Ammon's horn (tissue), 1 donor: ENCODE measurements around the gene TASP1.
"Not testable (repeated sequence)": the region's sequence is repeated elsewhere in the genome, so short reads cannot be mapped to it uniquely, and the experiment has no call there.

Source experiments
- DNase-seq: peaks from one replicate; pipeline ENCODE4 v3.0.0-alpha.2; 2016; ENCODE audit warnings: low spot score

The TASP1 gene

GRCh38 chr20:13396826-13397225 is 241.9 kb downstream of the TASP1 start:
- DNase-seq = no peak

GRCh38 chr20:13396022-13396421 is 242.7 kb downstream of the TASP1 start:
- no peak for DNase-seq

- DNase-seq = no peak
These were observed 243.5 kb downstream of the TASP1 start for GRCh38 chr20:13395232-13395631.

- no peak for DNase-seq
These were observed 246.3 kb downstream of the TASP1 start for GRCh38 chr20:13392391-13392790.

GRCh38 chr20:13389115-13389514 is 249.6 kb downstream of the TASP1 start:
- DNase-seq = no peak

DNA sequence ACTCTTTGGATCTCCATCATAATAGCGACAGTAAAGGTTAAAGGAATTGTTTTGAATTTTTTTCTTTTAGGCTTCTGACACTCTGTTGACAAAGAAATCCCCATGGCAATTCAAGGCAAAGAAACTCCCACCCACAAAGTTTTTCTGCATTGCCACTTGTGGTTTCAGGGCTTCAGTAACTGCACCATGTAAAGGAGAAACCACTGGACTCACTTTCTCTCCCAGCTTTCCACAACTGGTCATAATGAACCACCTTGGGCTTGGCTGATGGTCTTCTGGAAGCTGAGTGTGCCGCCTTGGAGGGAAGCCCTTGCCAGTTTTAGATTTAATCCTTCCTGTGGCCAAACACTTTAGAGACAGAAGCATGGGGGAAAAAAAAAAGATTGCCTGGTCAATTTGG is 254.6 kb downstream of the TASP1 start:
- DNase-seq = no peak

GRCh38 chr20:13382786-13383185 is 255.9 kb downstream of the TASP1 start:
- no peak for DNase-seq

GRCh38 chr20:13380497-13381229 is 258.1 kb downstream of the TASP1 start:
- DNase-seq = not testable (repeated sequence)

DNA sequence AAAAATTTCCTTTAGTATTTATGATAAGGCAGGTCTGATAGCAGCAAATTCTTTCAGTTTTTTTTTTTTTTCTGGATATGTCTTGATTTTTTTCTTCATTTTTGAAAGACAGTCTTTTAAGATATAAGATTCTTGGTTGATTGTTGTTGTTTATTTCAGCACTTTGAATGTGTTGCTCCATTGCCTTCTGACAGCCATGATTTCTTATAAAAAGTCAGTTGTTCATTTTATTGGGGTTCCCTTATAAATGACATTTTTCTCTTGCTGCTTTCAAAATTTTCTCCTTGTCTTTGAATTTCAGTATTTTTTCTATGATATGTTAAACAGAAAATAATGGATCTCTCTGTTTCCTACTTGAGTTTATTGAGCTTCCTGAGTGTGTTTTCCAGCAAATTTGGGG is 265.3 kb downstream of the TASP1 start:
- no peak for DNase-seq

DNA sequence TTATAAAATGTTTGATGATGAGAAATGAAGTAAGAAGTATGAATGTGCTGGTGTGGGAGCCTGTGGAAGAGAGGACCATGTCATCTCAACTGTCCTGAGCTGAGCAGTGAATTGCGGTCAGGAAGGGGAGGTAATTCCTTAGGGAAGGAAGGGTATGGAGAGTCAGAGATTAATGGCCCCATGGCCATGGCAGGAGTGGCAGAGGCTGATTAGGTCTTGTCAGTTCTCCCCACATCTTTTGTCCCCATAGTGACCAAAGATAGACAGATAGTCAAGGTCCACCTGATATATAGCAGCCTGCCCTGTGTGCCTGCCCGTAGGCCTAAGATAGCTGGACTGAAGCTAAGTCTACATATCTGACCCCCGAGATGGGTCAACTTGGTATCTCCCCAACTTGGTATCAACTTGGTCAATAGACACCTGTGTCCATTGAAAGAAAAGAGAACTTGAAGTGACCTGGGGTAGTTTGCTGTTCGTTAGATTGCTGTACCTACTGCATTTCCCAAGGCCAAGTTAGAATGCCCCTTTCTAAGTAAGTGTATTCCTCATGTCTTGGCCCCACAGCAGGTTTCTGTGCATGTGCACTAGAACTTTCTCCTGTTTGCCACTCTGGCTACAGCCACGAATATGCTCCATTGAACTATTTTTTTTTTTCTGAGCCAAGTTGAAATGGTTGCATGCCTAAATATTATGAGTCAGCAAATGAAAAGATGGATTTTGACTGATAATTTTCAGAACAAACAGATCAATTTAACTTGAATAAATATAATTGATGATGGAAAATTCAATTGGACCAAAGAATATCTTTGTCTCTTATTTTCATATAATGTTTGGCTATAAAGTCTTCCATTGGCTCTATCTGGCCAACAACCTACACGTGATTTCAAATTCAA is 274.2 kb downstream of the TASP1 start:
- DNase-seq = no peak

GRCh38 chr20:13363473-13363872 is 275.3 kb downstream of the TASP1 start:
- no peak for DNase-seq

DNA sequence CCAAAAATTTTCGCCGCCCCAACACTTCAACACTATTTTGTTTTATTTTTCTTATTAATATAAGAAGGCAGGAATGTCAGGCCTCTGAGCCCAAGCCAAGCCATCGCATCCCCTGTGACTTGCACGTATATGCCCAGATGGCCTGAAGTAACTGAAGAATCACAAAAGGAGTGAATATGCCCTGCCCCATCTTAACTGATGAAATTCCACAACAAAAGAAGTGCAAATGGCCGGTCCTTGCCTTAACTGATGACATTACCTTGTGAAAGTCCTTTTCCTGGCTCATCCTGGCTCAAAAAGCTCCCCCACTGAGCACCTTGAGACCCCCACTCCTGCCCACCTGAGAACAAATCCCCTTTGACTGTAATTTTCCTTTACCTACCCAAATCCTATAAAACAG is 276.6 kb downstream of the TASP1 start:
- DNase-seq = not testable (repeated sequence)

- not testable (repeated sequence) for DNase-seq
These were observed 279.8 kb downstream of the TASP1 start for GRCh38 chr20:13358936-13359335.

- not testable (repeated sequence) for DNase-seq
These were observed 280.9 kb downstream of the TASP1 start for GRCh38 chr20:13357782-13358181.

- DNase-seq = no peak
These were observed 282.1 kb downstream of the TASP1 start for GRCh38 chr20:13356591-13356990.

- DNase-seq = no peak
These were observed 282.7 kb downstream of the TASP1 start for GRCh38 chr20:13355941-13356486.

DNA sequence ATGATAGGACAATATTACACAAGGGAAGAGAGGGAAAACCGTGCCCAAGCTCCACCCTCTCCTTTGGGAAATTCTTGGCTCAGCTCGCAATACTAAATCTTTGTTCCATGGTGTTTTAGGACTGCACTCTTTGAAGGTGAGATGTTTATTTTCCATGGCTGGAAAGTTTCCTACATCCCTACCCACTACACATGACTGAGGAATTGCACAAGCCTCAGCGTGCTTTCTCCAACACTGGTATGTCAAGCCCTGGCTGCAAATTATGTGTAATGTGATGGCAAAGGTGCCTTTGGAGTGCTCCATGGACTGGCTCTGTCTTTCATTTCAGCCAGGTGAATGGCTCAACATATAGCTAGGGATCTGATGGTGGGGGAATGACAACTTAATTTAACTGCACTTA is 283.3 kb downstream of the TASP1 start:
- DNase-seq = no peak

- DNase-seq = no peak
These were observed 285.3 kb downstream of the TASP1 start for GRCh38 chr20:13353261-13353945.

DNA sequence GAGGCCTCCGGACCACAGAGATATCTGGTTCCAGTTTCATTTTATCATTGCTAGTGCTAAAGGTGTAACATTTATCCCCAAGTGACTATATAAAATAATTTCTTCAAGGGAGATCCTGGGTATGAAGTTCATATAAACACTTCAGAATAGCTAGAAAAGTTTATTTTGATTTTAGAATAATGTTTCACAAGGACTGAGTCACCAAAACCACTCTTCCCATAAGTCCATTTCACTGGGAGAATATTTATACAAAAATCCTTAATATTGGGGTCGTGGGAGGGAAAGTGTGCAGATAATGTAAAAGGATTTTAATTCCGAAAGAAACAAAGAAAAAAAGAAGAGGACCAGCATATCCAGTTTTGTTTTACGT is 289.5 kb downstream of the TASP1 start:
- no peak for DNase-seq

DNA sequence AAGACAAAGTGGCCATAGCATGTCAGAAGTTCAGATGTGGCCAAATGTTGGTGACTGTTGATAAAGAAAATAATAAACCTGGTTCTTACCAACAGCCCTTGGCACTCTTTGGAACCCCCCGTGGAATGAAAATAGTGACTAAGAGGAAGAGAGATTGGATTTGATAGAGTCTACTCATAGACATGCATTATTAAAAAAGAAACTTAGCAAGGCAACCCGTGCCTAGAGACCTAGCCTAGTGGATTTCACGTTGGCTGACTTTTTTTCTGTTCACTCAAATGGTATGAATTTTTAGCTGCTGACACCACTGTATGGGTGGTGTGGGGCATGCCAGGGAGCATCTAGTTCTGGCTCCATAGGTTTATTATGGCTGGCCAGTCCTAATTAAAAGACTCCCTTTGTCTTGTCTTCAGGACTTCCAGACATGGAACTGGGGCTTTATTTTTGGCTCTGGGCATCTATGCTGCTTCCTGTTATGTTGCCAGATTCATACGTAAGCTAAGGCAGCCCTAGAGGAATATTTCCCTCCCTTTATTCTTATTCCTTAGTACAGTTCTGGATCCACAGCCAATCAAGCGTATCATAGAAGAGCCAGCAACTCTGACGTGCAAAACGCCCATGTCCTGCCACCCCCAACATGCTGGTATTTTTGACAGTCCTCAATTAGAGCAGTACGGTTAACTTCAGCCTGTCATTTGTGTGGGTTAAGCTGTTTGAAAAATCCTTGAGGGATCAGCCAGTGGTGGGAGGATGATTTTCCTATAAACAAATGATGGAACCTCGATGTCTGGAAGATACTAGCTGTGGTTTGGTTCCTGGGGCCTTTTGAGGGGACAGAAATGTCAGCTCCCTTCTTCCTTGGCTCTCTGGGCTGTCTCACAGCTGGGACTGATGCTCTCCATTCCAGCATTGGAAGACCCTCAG is 290.2 kb downstream of the TASP1 start:
- no peak for DNase-seq

DNA sequence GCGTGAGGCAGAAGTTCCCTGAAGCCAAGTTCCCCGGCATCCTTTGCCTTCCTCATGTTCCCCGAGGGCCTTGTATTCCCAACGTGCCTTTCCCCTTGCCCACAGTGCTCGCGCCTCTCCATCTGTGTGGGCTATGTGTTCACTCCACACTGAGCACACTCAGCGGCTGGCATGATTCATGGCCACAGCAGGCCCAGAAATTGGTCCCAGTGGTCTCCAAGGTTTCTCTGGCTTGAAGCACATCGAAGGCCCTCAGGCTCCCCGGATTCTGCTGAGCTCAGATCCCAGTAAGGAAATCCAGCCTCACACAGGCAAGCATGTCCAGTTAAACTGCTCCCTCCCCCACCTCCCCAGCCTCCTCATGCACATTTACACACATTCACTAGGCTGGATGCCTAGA is 294.1 kb downstream of the TASP1 start:
- DNase-seq = peak; percentile 15
